Heart right ventricle (tissue), 16 donors: Measurements from ENCODE around the gene C19orf67. TPM values are rescaled to one million over a fixed set of nuclear protein-coding genes. Genes with fewer than 3 reads are reported as not detected.
"Not testable (repeated sequence)": the region's sequence is repeated elsewhere in the genome, so short reads cannot be mapped to it uniquely, and the experiment has no call there.

Experiments
- ATAC-seq, 8 donors: fragments of 200-7000 bp; cut with Tn5 transposase; one replicate each; pipeline ENCODE4 v1.9.1; 2020; ENCODE audit warnings: mild to moderate bottlenecking in 8 of 8, moderate library complexity in 8 of 8, moderate number of reproducible peaks in 1 of 8
- DNase-seq, 2 donors: peaks; one replicate each; pipeline ENCODE4 v3.0.0-alpha.2; 2020
- H3K27ac ChIP-seq, 10 donors: fragments of 200-600 bp; sonication (generic) in 2 of 10; one replicate each; pipeline versions ENCODE4 v1.5.0 to v1.8.0; 2020 to 2022; ENCODE audit warnings: mild to moderate bottlenecking in 3 of 10
- H3K27me3 ChIP-seq, 7 donors: fragments of 200-600 bp; one replicate each; pipeline ENCODE4 v1.8.0; 2021 to 2022; ENCODE audit warnings: mild to moderate bottlenecking in 2 of 7
- H3K36me3 ChIP-seq, 9 donors: fragments of 200-600 bp; sonication (generic) in 1 of 9; one replicate each; pipeline versions ENCODE4 v1.5.0 to v1.8.0; 2020 to 2022; ENCODE audit warnings: mild to moderate bottlenecking in 2 of 9
- H3K4me1 ChIP-seq, 9 donors: fragments of 200-600 bp; sonication (generic) in 1 of 9; one replicate each; pipeline versions ENCODE4 v1.5.0 to v1.8.0; 2020 to 2022; ENCODE audit warnings: mild to moderate bottlenecking in 4 of 9
- H3K4me3 ChIP-seq, 10 donors: fragments of 200-600 bp; sonication (generic) in 2 of 10; one replicate each; pipeline versions ENCODE4 v1.5.0 to v1.8.0; 2020 to 2022; ENCODE audit warnings: mild to moderate bottlenecking in 7 of 10, moderate library complexity in 2 of 10
- H3K9me3 ChIP-seq, 11 donors: fragments of 200-600 bp in 10 of 11; sonication (generic) in 2 of 11; one replicate each; pipeline versions ENCODE4 v1.5.0 to v1.8.0; 2013 to 2022; ENCODE audit warnings: mild to moderate bottlenecking in 2 of 11, control low read depth in 1 of 11, moderate library complexity in 1 of 11
- WGBS, 2 donors: extraction: QIAGEN DNeasy Blood & Tissue Kit; methylation state at CpG; one replicate each; pipeline ENCODE4 v1.1.7; 2013; ENCODE audit warnings: inconsistent platforms in 1 of 2; 5-methylcytosine and 5-hydroxymethylcytosine counted together
- intact Hi-C, 10 donors: fragments of 100-400 bp; cut with DNase I; formaldehyde crosslinking; loops; one replicate each; pipeline versions ENCODE4 v1.11.1 to v1.14.2; 2022
- polyA plus RNA-seq, 2 donors: library from polyadenylated mRNA; stranded (reverse); fragments of 200-250 nt; gene quantifications; one replicate each; pipeline ENCODE4 v1.2.3, GENCODE V29; 2013
- total RNA-seq, 10 donors: library from RNA; stranded (reverse); fragmentation: NEBNext Ultra II Directional in 3 of 10; extraction: Animal tissue kit (Norgen Biotek cat#: 25700) in 3 of 10; gene quantifications; one replicate each; pipeline versions ENCODE4 v1.2.1 to v1.2.4, GENCODE V29; 2021 to 2023
- TF ChIP-seq, protein P1 (sequence below), 9 donors: fragments of 200-600 bp; sonication (generic) in 2 of 9; IDR thresholded peaks; one replicate each; pipeline versions ENCODE4 v1.5.0 to v1.8.0; 2021 to 2022; ENCODE audit warnings: antibody characterized with exemption in 9 of 9, mild to moderate bottlenecking in 5 of 9, moderate library complexity in 1 of 9
- donor health status: Arrhythmogenic right ventricular cardiomyopathy.
- donor health status: ischemic (EF 13 %, LVEDD 7.1; RV severe dilation, severe dysfunction).
- donor health status: healthy with polysubstance abuse.
- donor health status: DM: no; HTN: yes; CAD: no.
- donor health status: DM: no; HTN: no; CAD: no.
- donor health status: ischemic (EF 25% LVEDD 6.9; RV normal size, moderate dysfunction).
- donor health status: ischemic (EF 25% LVEDD 5.7; RV mildly dilated, moderate dysfunction).
- donor health status: healthy.
- donor health status: DM: yes; HTN: yes; CAD: no.
- donor health status: Ischemic cardiomyopathy.
- donor health status: ischemic (EF 35%, LVEDD 5.7; RV mildly dilated, moderate dysfunction).
- donor health status: nonischemic (EF 11% LVEDD 7.7; RV severe dilation, severe dysfunction).
- donor health status: DM: yes; HTN: yes; CAD: no.
- donor health status: PGD.
- donor health status: ischemic (EF 29% LVEDD 5.4; RV normal size, mild dysfunction).
- donor health status: nonischemic (EF 23%, LVEDD 6.1; RV moderate dilation, normal function).

C19orf67 gene
- total and polyA plus RNA-seq, 12 donors: not detected

DNA sequence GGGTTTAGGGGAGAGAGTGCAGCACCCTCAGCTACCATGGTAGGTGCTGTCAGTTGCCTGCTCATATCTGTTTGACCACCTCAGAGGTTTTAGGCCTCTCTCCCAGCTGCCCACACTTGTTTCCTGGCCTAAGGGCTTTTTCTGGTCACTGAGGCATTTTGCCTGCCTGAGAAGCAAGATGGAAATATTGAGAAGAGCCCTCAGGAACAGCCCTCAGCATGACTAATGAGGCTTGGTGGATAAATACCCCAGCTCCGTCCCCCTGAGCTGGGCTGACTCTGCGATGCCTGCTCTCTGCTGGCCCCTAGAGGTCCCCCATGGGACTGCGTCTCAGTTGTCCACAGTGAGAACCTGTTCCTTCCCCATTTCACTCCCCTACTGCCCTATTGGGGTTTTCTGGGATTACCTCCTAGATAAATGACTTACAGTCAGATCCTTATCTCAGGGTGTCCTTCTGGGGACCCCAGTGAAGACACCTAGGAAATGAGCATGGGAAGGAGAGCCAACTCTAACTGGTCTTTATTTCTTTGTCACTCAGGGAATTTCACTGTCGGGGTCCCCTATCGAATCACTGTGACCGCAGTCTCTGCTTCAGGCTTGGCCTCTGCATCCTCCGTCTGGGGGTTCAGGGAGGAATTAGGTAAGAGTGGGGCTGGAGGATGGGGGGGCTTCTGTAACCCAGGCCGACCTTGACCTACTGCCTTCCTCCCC is 37.0 kb downstream of the C19orf67 start:
- intact Hi-C loops: loop anchor here in 3 of 10 donors (10.0 kb wide), 4 partner anchors 84 to 454 kb away; partner anchors contain the start of gene DCAF15 (in 1 of the 3)
- peak; percentile 42 to 67 for DNase-seq
- WGBS, 2 donors: 81 to 83% methylated on average over 8 of the region's 8 CpGs
- TF ChIP-seq, protein P1, sequence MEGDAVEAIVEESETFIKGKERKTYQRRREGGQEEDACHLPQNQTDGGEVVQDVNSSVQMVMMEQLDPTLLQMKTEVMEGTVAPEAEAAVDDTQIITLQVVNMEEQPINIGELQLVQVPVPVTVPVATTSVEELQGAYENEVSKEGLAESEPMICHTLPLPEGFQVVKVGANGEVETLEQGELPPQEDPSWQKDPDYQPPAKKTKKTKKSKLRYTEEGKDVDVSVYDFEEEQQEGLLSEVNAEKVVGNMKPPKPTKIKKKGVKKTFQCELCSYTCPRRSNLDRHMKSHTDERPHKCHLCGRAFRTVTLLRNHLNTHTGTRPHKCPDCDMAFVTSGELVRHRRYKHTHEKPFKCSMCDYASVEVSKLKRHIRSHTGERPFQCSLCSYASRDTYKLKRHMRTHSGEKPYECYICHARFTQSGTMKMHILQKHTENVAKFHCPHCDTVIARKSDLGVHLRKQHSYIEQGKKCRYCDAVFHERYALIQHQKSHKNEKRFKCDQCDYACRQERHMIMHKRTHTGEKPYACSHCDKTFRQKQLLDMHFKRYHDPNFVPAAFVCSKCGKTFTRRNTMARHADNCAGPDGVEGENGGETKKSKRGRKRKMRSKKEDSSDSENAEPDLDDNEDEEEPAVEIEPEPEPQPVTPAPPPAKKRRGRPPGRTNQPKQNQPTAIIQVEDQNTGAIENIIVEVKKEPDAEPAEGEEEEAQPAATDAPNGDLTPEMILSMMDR (IDR thresholded peaks at IDR 0.05): peak; percentile 64 to 95 (median 81)
- peaks cover 0 to 69% (median 0%) of the 10 kb centered on the region in 9 donors for H3K36me3 ChIP-seq
- H3K4me1 ChIP-seq: no peaks in the 10 kb centered on the region
- H3K27ac ChIP-seq: no peak overlapping the region
- no peak overlapping the region for H3K4me3 ChIP-seq
- H3K9me3 ChIP-seq: peaks cover 0 to 13% (median 0%) of the 10 kb centered on the region in 11 donors
- ATAC-seq: peak in 6 of 8 donors; percentile 41 to 71 (median 60)
- no peaks in the 10 kb centered on the region for H3K27me3 ChIP-seq

DNA sequence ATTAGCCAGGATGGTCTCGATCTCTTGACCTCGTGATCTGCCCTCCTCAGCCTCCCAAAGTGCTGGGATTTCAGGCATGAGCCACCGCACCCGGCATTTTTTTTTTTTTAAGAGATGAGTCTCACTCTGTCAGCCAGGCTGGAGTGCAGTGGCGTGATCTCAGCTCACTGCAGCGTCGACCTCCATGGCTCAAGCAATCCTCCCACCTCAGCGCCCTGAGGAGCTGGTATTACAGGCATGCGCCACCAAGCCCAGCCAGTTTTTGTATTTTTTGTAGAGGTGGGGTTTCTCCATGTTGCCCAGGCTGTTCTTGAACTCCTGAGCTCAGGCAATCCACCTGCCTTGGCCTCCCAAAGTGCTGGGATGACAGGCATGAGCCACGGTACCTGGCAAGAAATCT is 37.7 kb downstream of the C19orf67 start:
- not testable (repeated sequence) for DNase-seq, H3K4me1 ChIP-seq, H3K4me3 ChIP-seq, H3K9me3 ChIP-seq, H3K27me3 ChIP-seq, H3K27ac ChIP-seq, ATAC-seq
- H3K36me3 ChIP-seq: peaks cover 0 to 68% (median 0%) of the 10 kb centered on the region in 9 donors
- WGBS, 2 donors: 96 to 99% methylated on average over 10 of the region's 10 CpGs
- intact Hi-C loops: loop anchor here in 3 of 10 donors (10.0 kb wide), 4 partner anchors 83 to 453 kb away; partner anchors contain the start of gene DCAF15 (in 1 of the 3)

DNA sequence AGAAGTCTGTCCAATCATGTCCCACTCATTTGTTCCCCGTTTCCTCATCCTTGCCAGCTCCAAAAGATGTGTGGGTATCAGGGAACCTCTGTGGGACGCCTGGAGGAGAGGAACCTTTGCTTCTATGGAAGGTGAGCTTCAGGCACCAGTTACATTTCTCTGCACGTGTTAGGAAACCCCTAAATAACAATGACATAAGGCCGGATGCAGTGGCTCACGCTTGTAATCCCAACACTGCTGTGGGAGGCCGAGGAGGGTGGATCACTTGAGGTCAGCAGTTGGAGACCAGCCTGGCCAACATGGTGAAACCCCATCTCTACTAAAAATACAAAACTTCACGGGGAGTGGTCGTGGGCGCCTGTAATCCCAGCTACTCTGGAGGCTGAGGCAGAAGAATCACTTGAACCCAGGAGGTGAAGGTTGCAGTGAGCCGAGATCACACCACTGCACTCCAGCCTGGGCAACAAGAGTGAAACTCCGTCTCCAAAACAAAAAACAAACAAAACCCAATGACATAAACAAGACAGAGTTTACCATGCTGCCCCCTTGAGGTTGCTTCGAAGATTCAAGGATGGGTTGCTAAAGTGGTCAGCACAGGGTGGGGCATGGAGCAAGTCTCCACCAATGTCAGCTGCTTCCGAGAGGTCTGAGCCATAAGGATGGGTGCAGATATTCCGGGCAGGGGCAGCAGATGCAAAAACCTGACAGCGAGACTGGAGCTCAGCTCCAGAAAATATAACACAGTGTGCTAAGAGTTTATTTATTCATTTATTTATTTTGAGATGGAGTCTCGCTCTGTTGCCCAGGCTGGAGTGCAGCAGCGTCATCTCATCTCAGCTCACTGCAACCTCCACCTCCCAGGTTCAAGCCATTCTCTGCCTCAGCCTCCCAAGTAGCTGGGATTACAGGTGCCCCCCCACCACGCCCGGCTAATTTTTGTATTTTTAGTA is 42.6 kb downstream of the C19orf67 start:
- H3K9me3 ChIP-seq, H3K4me3 ChIP-seq, H3K27me3 ChIP-seq: not testable (repeated sequence)
- 52 to 53% methylated on average over 19 of the region's 19 CpGs for WGBS, 2 donors
- peaks cover 0 to 10% (median 9%) of the 10 kb centered on the region in 9 donors for H3K4me1 ChIP-seq
- TF ChIP-seq, protein P1 (IDR thresholded peaks at IDR 0.05): peak in 8 of 9 donors; percentile 14 to 77 (median 62)
- peak overlapping the region; percentile 6 to 68 (median 50) for H3K27ac ChIP-seq
- peak in 1 of 2 donors; percentile 60 for DNase-seq
- intact Hi-C loops: loop anchor here in 6 of 10 donors (1.0 to 10.0 kb wide), 7 partner anchors 78 to 448 kb away; partner anchors contain the start of gene DCAF15 (in 1 of the 6)
- ATAC-seq: peak; percentile 62 to 88 (median 82)
- H3K36me3 ChIP-seq: peaks cover 0 to 60% (median 0%) of the 10 kb centered on the region in 9 donors

GRCh38 chr19:14039181-14039580 is 46.4 kb downstream of the C19orf67 start:
- ATAC-seq: no peak
- H3K4me3 ChIP-seq: no peak overlapping the region
- H3K9me3 ChIP-seq: no peaks in the 10 kb centered on the region
- H3K36me3 ChIP-seq: peaks cover 0 to 55% (median 0%) of the 10 kb centered on the region in 9 donors
- peaks cover 0 to 26% (median 10%) of the 10 kb centered on the region in 9 donors for H3K4me1 ChIP-seq
- intact Hi-C loops: loop anchor here in 2 of 10 donors (10.0 kb wide), 2 partner anchors 84 to 154 kb away; partner anchors contain the start of gene DCAF15 (in 1 of the 2)
- H3K27me3 ChIP-seq: no peaks in the 10 kb centered on the region
- H3K27ac ChIP-seq: no peak overlapping the region
- no peak for DNase-seq
- 89 to 93% methylated on average over 7 of the region's 7 CpGs for WGBS, 2 donors
- TF ChIP-seq, protein P1 (IDR thresholded peaks at IDR 0.05): no peak
